WTC11 (cell line): ENCODE data around the gene ZDHHC8. TPM values are rescaled to one million over a fixed set of nuclear protein-coding genes. Genes with fewer than 3 reads are reported as not detected.

Experiments
- ATAC-seq: fragments of 200-7000 bp; cut with Tn5 transposase; 2 replicates; pipeline ENCODE4 v1.10.0; 2021; ENCODE audit warnings: mild to moderate bottlenecking, moderate library complexity
- CTCF ChIA-PET: fragments of 300-600 bp; sonication (Branson Sonifier 250); formaldehyde crosslinking; loops from one replicate; lab custom pipeline; 2021; ENCODE audit warnings: antibody characterized with exemption; lab: Charles Lee
- POLR2A ChIA-PET: fragments of 350-600 bp; sonication (Branson Sonifier 250); formaldehyde crosslinking; loops from one replicate; lab custom pipeline; 2021; ENCODE audit warnings: antibody characterized with exemption; lab: Charles Lee
- DNase-seq: peaks from one replicate; pipeline ENCODE4 v3.0.0; 2021; ENCODE audit warnings: low spot score
- H3K27ac Mint-ChIP-seq: 2 replicates; pipeline ENCODE4 v1.8.0; 2021; ENCODE audit warnings: mixed read lengths
- H3K27me3 Mint-ChIP-seq: 2 replicates; pipeline ENCODE4 v1.8.0; 2021; ENCODE audit warnings: low read depth, mild to moderate bottlenecking, moderate library complexity, mixed read lengths
- H3K36me3 Mint-ChIP-seq: 2 replicates; pipeline ENCODE4 v1.8.0; 2021; ENCODE audit warnings: mixed read lengths
- H3K4me1 Mint-ChIP-seq: 2 replicates; pipeline ENCODE4 v1.8.0; 2022; ENCODE audit warnings: mixed read lengths
- H3K4me3 Mint-ChIP-seq: 2 replicates; pipeline ENCODE4 v1.8.0; 2021; ENCODE audit warnings: mild to moderate bottlenecking, moderate library complexity, mixed read lengths
- H3K9me3 Mint-ChIP-seq: 2 replicates; pipeline ENCODE4 v1.8.0; 2021; ENCODE audit warnings: mixed read lengths
- AFF4 ChIP-seq: sonication (generic); formaldehyde crosslinking; IDR thresholded peaks from 2 replicates; pipeline ENCODE4 v1.8.1; 2023; ENCODE audit warnings: mild to moderate bottlenecking, missing genetic modification reagents, borderline replicate concordance
- CREB1 ChIP-seq: sonication (generic); formaldehyde crosslinking; IDR thresholded peaks from 2 replicates; pipeline ENCODE4 v1.8.0; 2023; ENCODE audit warnings: mild to moderate bottlenecking, missing genetic modification reagents
- CTCF ChIP-seq: fragments of 200-600 bp; IDR thresholded peaks from 2 replicates; pipeline ENCODE4 v1.8.0; 2022; ENCODE audit warnings: antibody characterized with exemption
- E2F4 ChIP-seq: sonication (generic); formaldehyde crosslinking; IDR thresholded peaks from 2 replicates; pipeline ENCODE4 v1.8.1; 2022; ENCODE audit warnings: low read depth, mild to moderate bottlenecking, moderate library complexity, missing genetic modification reagents, borderline replicate concordance
- ETV6 ChIP-seq: sonication (generic); formaldehyde crosslinking; IDR thresholded peaks from 2 replicates; pipeline ENCODE4 v1.8.1; 2022; ENCODE audit warnings: mild to moderate bottlenecking, missing genetic modification reagents
- HMGA2 ChIP-seq: fragments of 250-450 bp; sonication (Bioruptor Pico); IDR thresholded peaks from 2 replicates; pipeline ENCODE4 v1.4.0; 2021; ENCODE audit warnings: mild to moderate bottlenecking, moderate library complexity
- NFYB ChIP-seq: sonication (generic); formaldehyde crosslinking; conservative IDR thresholded peaks from 2 replicates; pipeline ENCODE4 v1.8.0; 2022; ENCODE audit warnings: low read depth, missing genetic modification reagents
- PRRX2 ChIP-seq: fragments of 250-450 bp; sonication (Bioruptor Pico); IDR thresholded peaks from 2 replicates; pipeline ENCODE4 v1.8.0; 2021; ENCODE audit warnings: mild to moderate bottlenecking
- SMAD4 ChIP-seq: sonication (generic); formaldehyde crosslinking; IDR thresholded peaks from 2 replicates; pipeline ENCODE4 v1.8.0; 2022; ENCODE audit warnings: mild to moderate bottlenecking, missing genetic modification reagents
- ZNF138 ChIP-seq: sonication (generic); formaldehyde crosslinking; conservative IDR thresholded peaks from 2 replicates; pipeline ENCODE4 v1.8.1; 2022; ENCODE audit warnings: mild to moderate bottlenecking, moderate library complexity, missing genetic modification reagents
- ZNF232 ChIP-seq: sonication (generic); formaldehyde crosslinking; IDR thresholded peaks from 2 replicates; pipeline ENCODE4 v1.8.0; 2022; ENCODE audit warnings: mild to moderate bottlenecking, missing genetic modification reagents
- ZNF416 ChIP-seq: fragments of 250-450 bp; sonication (Bioruptor Pico); IDR thresholded peaks from 2 replicates; pipeline ENCODE4 v1.9.0; 2021; ENCODE audit warnings: mild to moderate bottlenecking, inconsistent platforms
- ZNF425 ChIP-seq: fragments of 250-450 bp; sonication (Bioruptor Pico); conservative IDR thresholded peaks from 2 replicates; pipeline ENCODE4 v1.9.0; 2021; ENCODE audit warnings: mild to moderate bottlenecking
- ZNF532 ChIP-seq: fragments of 250-450 bp; sonication (Bioruptor Pico); IDR thresholded peaks from 2 replicates; pipeline ENCODE4 v1.9.0; 2021; ENCODE audit warnings: mild to moderate bottlenecking, borderline replicate concordance
- total RNA-seq: library from RNA; stranded (reverse); gene quantifications from 3 replicates; pipeline ENCODE4 v1.2.3, GENCODE V29; 2021
- TF ChIP-seq, protein P1 (sequence below): fragments of 250-450 bp; sonication (Bioruptor Pico); IDR thresholded peaks from 2 replicates; pipeline ENCODE4 v1.9.0; 2021; ENCODE audit warnings: moderate library complexity, mild to moderate bottlenecking, inconsistent platforms, borderline replicate concordance
- TF ChIP-seq, protein P2 (sequence below): sonication (generic); formaldehyde crosslinking; IDR thresholded peaks from 2 replicates; pipeline ENCODE4 v1.8.1; 2023; ENCODE audit warnings: mild to moderate bottlenecking, moderate library complexity, missing genetic modification reagents

ZDHHC8 gene
- total RNA-seq, 1 experiment from 2014 or later: 79.7 TPM

DNA sequence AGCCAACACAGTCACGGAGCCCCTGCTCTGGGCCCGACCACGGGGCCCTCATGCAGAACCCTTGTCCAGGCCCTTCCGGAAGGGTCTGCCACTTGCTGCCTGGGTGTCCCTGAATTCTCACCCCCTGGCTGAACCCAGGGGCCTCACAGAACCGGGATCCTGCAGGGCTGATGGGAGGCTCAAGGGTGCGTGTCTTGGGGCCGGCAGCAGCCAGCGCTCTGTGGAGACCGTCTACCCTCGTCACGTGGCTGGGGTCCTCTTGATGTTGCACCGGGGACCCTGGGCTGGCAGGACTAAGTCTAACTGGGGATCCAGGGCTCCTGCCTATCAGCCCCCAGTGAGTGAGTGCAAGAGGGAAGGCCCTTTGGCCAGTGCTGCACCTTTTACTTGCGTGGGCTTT is 38.6 kb downstream of the ZDHHC8 start (continued):
- TF ChIP-seq AFF4 (CRISPR knock-in tag) (no peak), ZNF232 (CRISPR knock-in tag) (no peak), SMAD4 (CRISPR knock-in tag) (no peak), CTCF (no peak), ZNF425 (CRISPR knock-in tag) (no peak)

DNA sequence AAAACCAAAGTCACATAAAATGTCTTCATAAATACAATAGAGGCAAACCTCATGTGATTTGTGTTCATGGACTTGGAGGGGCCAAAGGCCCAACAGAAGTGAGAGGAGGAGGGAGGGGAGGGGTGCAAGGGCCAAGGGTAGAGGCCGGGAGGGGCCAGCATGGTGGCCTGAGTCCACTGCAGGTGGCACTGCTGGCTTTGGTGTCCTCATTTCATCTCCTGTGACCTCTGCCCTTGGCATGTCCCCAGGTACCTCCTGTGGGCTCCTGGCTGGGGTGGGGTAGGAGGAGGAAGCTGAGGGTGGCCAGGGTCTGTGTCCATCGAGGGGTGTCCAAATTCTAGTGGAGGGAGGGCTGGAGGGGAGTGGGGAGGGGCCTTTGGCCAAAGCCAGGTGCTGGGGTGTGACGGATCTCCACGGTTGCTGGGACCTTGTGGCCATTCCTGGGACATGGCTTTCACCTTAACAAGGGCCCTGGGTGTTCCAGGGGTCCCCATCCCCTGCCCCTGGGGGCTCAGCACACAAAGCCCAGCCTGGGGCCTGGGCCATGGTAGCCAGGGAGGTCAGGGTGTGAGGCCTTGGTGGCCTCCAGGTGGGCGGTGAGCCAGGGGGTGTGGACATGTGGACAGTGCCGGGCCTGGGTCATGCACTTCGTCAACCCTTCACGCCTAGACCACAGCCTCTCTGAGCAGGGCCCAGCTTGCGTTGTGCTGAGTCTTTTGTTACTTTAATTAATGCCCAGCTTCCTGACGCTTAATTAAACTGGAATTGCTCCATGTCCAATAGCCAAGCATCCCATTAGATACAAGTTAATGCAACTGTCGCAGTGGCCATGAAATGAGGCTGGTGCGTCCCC is 39.9 kb downstream of the ZDHHC8 start:
- no peaks in the 10 kb centered on the region for H3K27me3 Mint-ChIP-seq
- DNase-seq (no peak), ATAC-seq (no peak)
- H3K9me3 Mint-ChIP-seq: no peaks in the 10 kb centered on the region
- CTCF ChIA-PET: interaction anchor here (1.2 to 1.4 kb wide), 2 partner anchors 14 to 67 kb away, joined by 3 read pairs; no protein-coding TSS in a partner anchor
- TF ChIP-seq ETV6 (CRISPR knock-in tag): no peak
- TF ChIP-seq, protein P1, sequence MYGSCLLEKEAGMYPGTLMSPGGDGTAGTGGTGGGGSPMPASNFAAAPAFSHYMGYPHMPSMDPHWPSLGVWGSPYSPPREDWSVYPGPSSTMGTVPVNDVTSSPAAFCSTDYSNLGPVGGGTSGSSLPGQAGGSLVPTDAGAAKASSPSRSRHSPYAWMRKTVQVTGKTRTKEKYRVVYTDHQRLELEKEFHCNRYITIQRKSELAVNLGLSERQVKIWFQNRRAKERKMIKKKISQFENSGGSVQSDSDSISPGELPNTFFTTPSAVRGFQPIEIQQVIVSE (CRISPR knock-in tag): no peak
- TF ChIP-seq CREB1: no peak
- no peak for TF ChIP-seq ZNF532
- TF ChIP-seq E2F4 (CRISPR knock-in tag): no peak
- no peak for TF ChIP-seq NFYB (CRISPR knock-in tag)
- no peak for TF ChIP-seq HMGA2
- TF ChIP-seq, protein P2, sequence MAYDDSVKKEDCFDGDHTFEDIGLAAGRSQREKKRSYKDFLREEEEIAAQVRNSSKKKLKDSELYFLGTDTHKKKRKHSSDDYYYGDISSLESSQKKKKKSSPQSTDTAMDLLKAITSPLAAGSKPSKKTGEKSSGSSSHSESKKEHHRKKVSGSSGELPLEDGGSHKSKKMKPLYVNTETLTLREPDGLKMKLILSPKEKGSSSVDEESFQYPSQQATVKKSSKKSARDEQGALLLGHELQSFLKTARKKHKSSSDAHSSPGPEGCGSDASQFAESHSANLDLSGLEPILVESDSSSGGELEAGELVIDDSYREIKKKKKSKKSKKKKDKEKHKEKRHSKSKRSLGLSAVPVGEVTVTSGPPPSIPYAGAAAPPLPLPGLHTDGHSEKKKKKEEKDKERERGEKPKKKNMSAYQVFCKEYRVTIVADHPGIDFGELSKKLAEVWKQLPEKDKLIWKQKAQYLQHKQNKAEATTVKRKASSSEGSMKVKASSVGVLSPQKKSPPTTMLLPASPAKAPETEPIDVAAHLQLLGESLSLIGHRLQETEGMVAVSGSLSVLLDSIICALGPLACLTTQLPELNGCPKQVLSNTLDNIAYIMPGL (CRISPR knock-in tag): no peak
- no peak for TF ChIP-seq ZNF416 (CRISPR knock-in tag)
- no peak for TF ChIP-seq PRRX2
- TF ChIP-seq ZNF138: no peak
- no peaks in the 10 kb centered on the region for H3K4me1 Mint-ChIP-seq
- H3K27ac Mint-ChIP-seq: no peak overlapping the region
- POLR2A ChIA-PET: no interaction called here
- H3K36me3 Mint-ChIP-seq: no peaks in the 10 kb centered on the region
- no peak overlapping the region for H3K4me3 Mint-ChIP-seq
